ENCODE data around the gene ZNF175. TPM values are rescaled to one million over a fixed set of nuclear protein-coding genes. Genes with fewer than 3 reads are reported as not detected.

Gene ZNF175
- polyA plus RNA-seq (2013) = 10.7 TPM

DNA sequence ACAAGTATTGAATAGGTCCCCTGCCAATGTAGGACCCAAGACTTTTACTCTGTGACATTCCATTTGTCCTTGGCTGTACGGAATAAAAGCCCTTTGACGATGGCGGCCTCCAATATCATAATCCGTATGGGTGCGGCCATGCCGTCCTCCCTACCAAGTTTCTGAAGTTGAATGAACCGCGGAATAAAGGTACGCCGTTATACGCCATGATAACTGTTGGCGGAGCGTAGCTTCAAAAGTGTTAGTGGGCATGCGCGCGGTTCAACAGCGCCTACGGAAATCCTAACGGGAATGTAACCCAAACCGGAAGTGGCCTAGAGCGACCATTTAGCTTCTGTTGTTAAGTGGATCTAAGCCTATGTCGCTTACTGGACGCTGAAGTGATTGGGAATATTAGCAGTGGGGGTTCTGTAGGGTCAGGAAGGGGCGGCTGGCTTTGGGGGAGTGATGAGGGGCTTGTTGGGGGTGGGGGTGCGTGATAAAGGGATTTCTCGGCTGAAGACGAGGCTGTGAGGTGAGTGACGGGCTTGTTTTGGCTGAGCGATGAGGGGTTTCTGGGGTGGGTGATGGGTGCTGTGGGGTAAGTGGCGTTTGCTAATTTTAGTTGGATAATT is at the start of gene ZNF175:
TSS of gene ZNF175 (plus strand) at position 322 of the 614 bp plus-strand sequence. CDS start 2,047 bp downstream, outside the sequence.
- peak within 1 kb of the TSS; percentile 37 to 89 (median 86) for H3K4me3 ChIP-seq (ENCODE audit: control insufficient read depth in 1 of 7, extremely low read depth in 1 of 7, insufficient read depth in 4 of 7, low read depth in 2 of 7, low read length in 6 of 7)
- H3K36me3 ChIP-seq (ENCODE audit: control insufficient read depth in 4 of 4, insufficient read depth in 4 of 4, low read length in 3 of 4) = peaks cover 4 to 21% (median 14%) of the 10 kb centered on the region in 4 experiments
- peaks cover 0 to 31% (median 21%) of the 10 kb centered on the region in 4 experiments for H3K4me1 ChIP-seq (ENCODE audit: control extremely low read depth in 1 of 4, control insufficient read depth in 4 of 4, insufficient read depth in 4 of 4, low read length in 3 of 4)
- peak; percentile 88 to 92 (median 91) for DNase-seq
- WGBS (ENCODE audit: insufficient coverage) = 0% methylated on average over 18 of the region's 30 CpGs
- peaks cover 0 to 10% (median 0%) of the 10 kb centered on the region in 5 experiments for H3K27me3 ChIP-seq (replicated peaks in 2 of 5; ENCODE audit: control insufficient read depth in 4 of 5, insufficient read depth in 5 of 5, low read length in 4 of 5)
- CTCF ChIA-PET = interaction anchor here (1.0 to 1.5 kb wide), 5 partner anchors 10 to 98 kb away, joined by 3 to 5 read pairs (median 3); no protein-coding TSS in a partner anchor
- peak within 1 kb of the TSS; percentile 71 to 79 for H3K27ac ChIP-seq (ENCODE audit: insufficient read depth in 1 of 2, low read depth in 1 of 2, low read length in 2 of 2, poor library complexity in 1 of 2, severe bottlenecking in 2 of 2)
- POLR2A ChIA-PET = no interaction called here
- H3K9me3 ChIP-seq (ENCODE audit: control extremely low read depth in 1 of 5, control insufficient read depth in 4 of 5, insufficient read depth in 2 of 5, low read depth in 1 of 5, low read length in 4 of 5) = no peaks in the 10 kb centered on the region

- peaks cover 0 to 8% (median 3%) of the 10 kb centered on the region in 5 experiments for H3K9me3 ChIP-seq (ENCODE audit: control extremely low read depth in 1 of 5, control insufficient read depth in 4 of 5, insufficient read depth in 2 of 5, low read depth in 1 of 5, low read length in 4 of 5)
- no peak overlapping the region for H3K27ac ChIP-seq (ENCODE audit: insufficient read depth in 1 of 2, low read depth in 1 of 2, low read length in 2 of 2, poor library complexity in 1 of 2, severe bottlenecking in 2 of 2)
- no peaks in the 10 kb centered on the region for H3K27me3 ChIP-seq (replicated peaks in 2 of 5; ENCODE audit: control insufficient read depth in 4 of 5, insufficient read depth in 5 of 5, low read length in 4 of 5)
- no peak for DNase-seq
- 100% methylated on average over 1 of the region's 2 CpGs for WGBS (ENCODE audit: insufficient coverage)
- peaks cover 0 to 17% (median 13%) of the 10 kb centered on the region in 4 experiments for H3K4me1 ChIP-seq (ENCODE audit: control extremely low read depth in 1 of 4, control insufficient read depth in 4 of 4, insufficient read depth in 4 of 4, low read length in 3 of 4)
- CTCF ChIA-PET = interaction anchor here (1.8 kb wide), 1 partner anchor 10 kb away, joined by 5 read pairs; the partner anchor contains the start of gene SIGLEC6
- H3K4me3 ChIP-seq (ENCODE audit: control insufficient read depth in 1 of 7, extremely low read depth in 1 of 7, insufficient read depth in 4 of 7, low read depth in 2 of 7, low read length in 6 of 7) = no peak overlapping the region
- H3K36me3 ChIP-seq (ENCODE audit: control insufficient read depth in 4 of 4, insufficient read depth in 4 of 4, low read length in 3 of 4) = no peaks in the 10 kb centered on the region
- POLR2A ChIA-PET = no interaction called here
These were observed 49.7 kb upstream of the ZNF175 start for GRCh38 chr19:51521357-51521756.

- WGBS (ENCODE audit: insufficient coverage) = 88% methylated on average over 1 of the region's 2 CpGs
- Histone ChIP-seq H3K4me3 (ENCODE audit: control insufficient read depth in 1 of 7, extremely low read depth in 1 of 7, insufficient read depth in 4 of 7, low read depth in 2 of 7, low read length in 6 of 7) (no peak overlapping the region), H3K27ac (ENCODE audit: insufficient read depth in 1 of 2, low read depth in 1 of 2, low read length in 2 of 2, poor library complexity in 1 of 2, severe bottlenecking in 2 of 2) (no peak overlapping the region), H3K36me3 (ENCODE audit: control insufficient read depth in 4 of 4, insufficient read depth in 4 of 4, low read length in 3 of 4) (no peaks in the 10 kb centered on the region), H3K9me3 (ENCODE audit: control extremely low read depth in 1 of 5, control insufficient read depth in 4 of 5, insufficient read depth in 2 of 5, low read depth in 1 of 5, low read length in 4 of 5) (peaks cover 0 to 8% (median 3%) of the 10 kb centered on the region in 5 experiments), H3K27me3 (replicated peaks in 2 of 5; ENCODE audit: control insufficient read depth in 4 of 5, insufficient read depth in 5 of 5, low read length in 4 of 5) (no peaks in the 10 kb centered on the region), H3K4me1 (ENCODE audit: control extremely low read depth in 1 of 4, control insufficient read depth in 4 of 4, insufficient read depth in 4 of 4, low read length in 3 of 4) (peaks cover 0 to 17% (median 13%) of the 10 kb centered on the region in 4 experiments)
- ChIA-PET CTCF (interaction anchor here (1.2 to 1.8 kb wide), 2 partner anchors 10 to 126 kb away, joined by 3 to 5 read pairs; partner anchors contain the start of gene SIGLEC6), POLR2A (no interaction called here)
- no peak for DNase-seq
These were observed 49.3 kb upstream of the ZNF175 start for GRCh38 chr19:51521781-51522180.

- POLR2A ChIA-PET = no interaction called here
- no peak overlapping the region for H3K27ac ChIP-seq (ENCODE audit: insufficient read depth in 1 of 2, low read depth in 1 of 2, low read length in 2 of 2, poor library complexity in 1 of 2, severe bottlenecking in 2 of 2)
- CTCF ChIA-PET = interaction anchor here (0.8 to 2.2 kb wide), 3 partner anchors 9 to 51 kb away, joined by 5 to 9 read pairs (median 7); no protein-coding TSS in a partner anchor
- H3K36me3 ChIP-seq (ENCODE audit: control insufficient read depth in 4 of 4, insufficient read depth in 4 of 4, low read length in 3 of 4) = no peaks in the 10 kb centered on the region
- no peak overlapping the region for H3K4me3 ChIP-seq (ENCODE audit: control insufficient read depth in 1 of 7, extremely low read depth in 1 of 7, insufficient read depth in 4 of 7, low read depth in 2 of 7, low read length in 6 of 7)
- WGBS (ENCODE audit: insufficient coverage) = 82% methylated on average over 6 of the region's 8 CpGs
- H3K9me3 ChIP-seq (ENCODE audit: control extremely low read depth in 1 of 5, control insufficient read depth in 4 of 5, insufficient read depth in 2 of 5, low read depth in 1 of 5, low read length in 4 of 5) = no peaks in the 10 kb centered on the region
- H3K4me1 ChIP-seq (ENCODE audit: control extremely low read depth in 1 of 4, control insufficient read depth in 4 of 4, insufficient read depth in 4 of 4, low read length in 3 of 4) = peaks cover 0 to 17% (median 13%) of the 10 kb centered on the region in 4 experiments
- H3K27me3 ChIP-seq (replicated peaks in 2 of 5; ENCODE audit: control insufficient read depth in 4 of 5, insufficient read depth in 5 of 5, low read length in 4 of 5) = peaks cover 0 to 3% (median 0%) of the 10 kb centered on the region in 5 experiments
- DNase-seq = no peak
These were observed 46.3 kb upstream of the ZNF175 start for GRCh38 chr19:51524666-51525264.

GRCh38 chr19:51525651-51526050 is 45.4 kb upstream of the ZNF175 start:
- WGBS (ENCODE audit: insufficient coverage) = 64% methylated on average over 3 of the region's 4 CpGs
- no peak for DNase-seq
- ChIA-PET POLR2A (no interaction called here), CTCF (interaction anchor here (1.5 to 2.2 kb wide), 2 partner anchors 10 to 53 kb away, joined by 3 to 9 read pairs; no protein-coding TSS in a partner anchor)
- Histone ChIP-seq H3K9me3 (ENCODE audit: control extremely low read depth in 1 of 5, control insufficient read depth in 4 of 5, insufficient read depth in 2 of 5, low read depth in 1 of 5, low read length in 4 of 5) (no peaks in the 10 kb centered on the region), H3K27ac (ENCODE audit: insufficient read depth in 1 of 2, low read depth in 1 of 2, low read length in 2 of 2, poor library complexity in 1 of 2, severe bottlenecking in 2 of 2) (no peak overlapping the region), H3K36me3 (ENCODE audit: control insufficient read depth in 4 of 4, insufficient read depth in 4 of 4, low read length in 3 of 4) (no peaks in the 10 kb centered on the region), H3K4me3 (ENCODE audit: control insufficient read depth in 1 of 7, extremely low read depth in 1 of 7, insufficient read depth in 4 of 7, low read depth in 2 of 7, low read length in 6 of 7) (no peak overlapping the region), H3K27me3 (replicated peaks in 2 of 5; ENCODE audit: control insufficient read depth in 4 of 5, insufficient read depth in 5 of 5, low read length in 4 of 5) (peaks cover 0 to 3% (median 0%) of the 10 kb centered on the region in 5 experiments), H3K4me1 (ENCODE audit: control extremely low read depth in 1 of 4, control insufficient read depth in 4 of 4, insufficient read depth in 4 of 4, low read length in 3 of 4) (peaks cover 0 to 21% (median 9%) of the 10 kb centered on the region in 4 experiments)

- no peak overlapping the region for H3K27ac ChIP-seq (ENCODE audit: insufficient read depth in 1 of 2, low read depth in 1 of 2, low read length in 2 of 2, poor library complexity in 1 of 2, severe bottlenecking in 2 of 2)
- H3K36me3 ChIP-seq (ENCODE audit: control insufficient read depth in 4 of 4, insufficient read depth in 4 of 4, low read length in 3 of 4) = no peaks in the 10 kb centered on the region
- ChIA-PET CTCF (interaction anchor here (1.4 kb wide), 1 partner anchor 14 kb away, joined by 6 read pairs; no protein-coding TSS in a partner anchor), POLR2A (no interaction called here)
- WGBS (ENCODE audit: insufficient coverage) = 100% methylated on average over 1 of the region's 2 CpGs
- DNase-seq = no peak
- peaks cover 0 to 3% (median 0%) of the 10 kb centered on the region in 5 experiments for H3K27me3 ChIP-seq (replicated peaks in 2 of 5; ENCODE audit: control insufficient read depth in 4 of 5, insufficient read depth in 5 of 5, low read length in 4 of 5)
- H3K4me3 ChIP-seq (ENCODE audit: control insufficient read depth in 1 of 7, extremely low read depth in 1 of 7, insufficient read depth in 4 of 7, low read depth in 2 of 7, low read length in 6 of 7) = no peak overlapping the region
- H3K9me3 ChIP-seq (ENCODE audit: control extremely low read depth in 1 of 5, control insufficient read depth in 4 of 5, insufficient read depth in 2 of 5, low read depth in 1 of 5, low read length in 4 of 5) = no peaks in the 10 kb centered on the region
- H3K4me1 ChIP-seq (ENCODE audit: control extremely low read depth in 1 of 4, control insufficient read depth in 4 of 4, insufficient read depth in 4 of 4, low read length in 3 of 4) = peaks cover 0 to 37% (median 17%) of the 10 kb centered on the region in 4 experiments
These were observed 41.8 kb upstream of the ZNF175 start for GRCh38 chr19:51529301-51529700.
